GM23338 (cell line): ENCODE data around the gene CPLX3.
"Not testable (repeated sequence)": the region's sequence is repeated elsewhere in the genome, so short reads cannot be mapped to it uniquely, and the experiment has no call there.

Experiments
- EZH2phosphoT487 ChIP-seq: fragments of 200-600 bp; sonication (generic); IDR thresholded peaks from one replicate; pipeline ENCODE4 v1.8.1; 2018; ENCODE audit warnings: antibody characterized with exemption; ENCODE audit not compliant: unreplicated experiment
- POLR2AphosphoS5 ChIP-seq: IDR thresholded peaks from 2 replicates; pipeline ENCODE4 v1.6.1; 2016; ENCODE audit warnings: antibody characterized with exemption, low read depth
- TF ChIP-seq, protein P1 (sequence below), 2 experiments: fragments of 200-600 bp in 1 of 2; sonication (generic) in 1 of 2; conservative IDR thresholded peaks; 2 replicates each; pipeline versions ENCODE4 v1.5.1 to v1.6.1; 2016 to 2017; ENCODE audit warnings: antibody characterized with exemption in 2 of 2, low read depth in 2 of 2, mild to moderate bottlenecking in 2 of 2, moderate library complexity in 1 of 2
- TF ChIP-seq, protein P2 (sequence below): IDR thresholded peaks from one replicate; pipeline ENCODE4 v1.6.1; 2018; ENCODE audit warnings: antibody characterized with exemption; ENCODE audit not compliant: unreplicated experiment

DNA sequence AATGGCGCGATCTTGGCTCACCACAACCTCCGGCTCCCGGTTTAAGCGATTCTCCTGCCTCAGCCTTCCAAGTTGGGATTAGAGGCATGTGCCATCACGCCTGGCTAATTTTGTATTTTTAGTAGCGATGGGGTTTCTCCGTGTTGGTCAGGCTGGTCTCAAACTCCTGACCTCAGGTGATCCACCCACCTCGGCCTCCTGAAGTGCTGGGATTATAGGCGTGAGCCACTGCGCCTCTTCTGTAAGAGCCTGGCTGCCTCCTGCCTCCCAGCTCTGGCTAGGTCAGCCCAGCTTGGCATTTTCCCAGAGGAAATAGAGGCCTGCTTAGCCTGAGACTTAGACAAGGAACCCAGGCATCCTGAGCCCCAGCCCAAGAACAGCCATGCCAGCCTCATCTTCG lies 40.3 kb upstream of the CPLX3 start:
- TF ChIP-seq, protein P1, sequence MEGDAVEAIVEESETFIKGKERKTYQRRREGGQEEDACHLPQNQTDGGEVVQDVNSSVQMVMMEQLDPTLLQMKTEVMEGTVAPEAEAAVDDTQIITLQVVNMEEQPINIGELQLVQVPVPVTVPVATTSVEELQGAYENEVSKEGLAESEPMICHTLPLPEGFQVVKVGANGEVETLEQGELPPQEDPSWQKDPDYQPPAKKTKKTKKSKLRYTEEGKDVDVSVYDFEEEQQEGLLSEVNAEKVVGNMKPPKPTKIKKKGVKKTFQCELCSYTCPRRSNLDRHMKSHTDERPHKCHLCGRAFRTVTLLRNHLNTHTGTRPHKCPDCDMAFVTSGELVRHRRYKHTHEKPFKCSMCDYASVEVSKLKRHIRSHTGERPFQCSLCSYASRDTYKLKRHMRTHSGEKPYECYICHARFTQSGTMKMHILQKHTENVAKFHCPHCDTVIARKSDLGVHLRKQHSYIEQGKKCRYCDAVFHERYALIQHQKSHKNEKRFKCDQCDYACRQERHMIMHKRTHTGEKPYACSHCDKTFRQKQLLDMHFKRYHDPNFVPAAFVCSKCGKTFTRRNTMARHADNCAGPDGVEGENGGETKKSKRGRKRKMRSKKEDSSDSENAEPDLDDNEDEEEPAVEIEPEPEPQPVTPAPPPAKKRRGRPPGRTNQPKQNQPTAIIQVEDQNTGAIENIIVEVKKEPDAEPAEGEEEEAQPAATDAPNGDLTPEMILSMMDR (conservative IDR thresholded peaks at IDR 0.05; ENCODE audit: low read depth in 2 of 2) = not testable (repeated sequence)
- not testable (repeated sequence) for TF ChIP-seq POLR2AphosphoS5, EZH2phosphoT487
- TF ChIP-seq, protein P2, sequence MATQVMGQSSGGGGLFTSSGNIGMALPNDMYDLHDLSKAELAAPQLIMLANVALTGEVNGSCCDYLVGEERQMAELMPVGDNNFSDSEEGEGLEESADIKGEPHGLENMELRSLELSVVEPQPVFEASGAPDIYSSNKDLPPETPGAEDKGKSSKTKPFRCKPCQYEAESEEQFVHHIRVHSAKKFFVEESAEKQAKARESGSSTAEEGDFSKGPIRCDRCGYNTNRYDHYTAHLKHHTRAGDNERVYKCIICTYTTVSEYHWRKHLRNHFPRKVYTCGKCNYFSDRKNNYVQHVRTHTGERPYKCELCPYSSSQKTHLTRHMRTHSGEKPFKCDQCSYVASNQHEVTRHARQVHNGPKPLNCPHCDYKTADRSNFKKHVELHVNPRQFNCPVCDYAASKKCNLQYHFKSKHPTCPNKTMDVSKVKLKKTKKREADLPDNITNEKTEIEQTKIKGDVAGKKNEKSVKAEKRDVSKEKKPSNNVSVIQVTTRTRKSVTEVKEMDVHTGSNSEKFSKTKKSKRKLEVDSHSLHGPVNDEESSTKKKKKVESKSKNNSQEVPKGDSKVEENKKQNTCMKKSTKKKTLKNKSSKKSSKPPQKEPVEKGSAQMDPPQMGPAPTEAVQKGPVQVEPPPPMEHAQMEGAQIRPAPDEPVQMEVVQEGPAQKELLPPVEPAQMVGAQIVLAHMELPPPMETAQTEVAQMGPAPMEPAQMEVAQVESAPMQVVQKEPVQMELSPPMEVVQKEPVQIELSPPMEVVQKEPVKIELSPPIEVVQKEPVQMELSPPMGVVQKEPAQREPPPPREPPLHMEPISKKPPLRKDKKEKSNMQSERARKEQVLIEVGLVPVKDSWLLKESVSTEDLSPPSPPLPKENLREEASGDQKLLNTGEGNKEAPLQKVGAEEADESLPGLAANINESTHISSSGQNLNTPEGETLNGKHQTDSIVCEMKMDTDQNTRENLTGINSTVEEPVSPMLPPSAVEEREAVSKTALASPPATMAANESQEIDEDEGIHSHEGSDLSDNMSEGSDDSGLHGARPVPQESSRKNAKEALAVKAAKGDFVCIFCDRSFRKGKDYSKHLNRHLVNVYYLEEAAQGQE = not testable (repeated sequence)
